Measurements from ENCODE around the gene FZD2. TPM values are rescaled to one million over a fixed set of nuclear protein-coding genes. Genes with fewer than 3 reads are reported as not detected.

FZD2 gene
- total RNA-seq, 1 donor = 15.9 TPM

- peaks cover 21% of the 10 kb centered on the region for H3K4me1 ChIP-seq (ENCODE audit: insufficient read depth, low read length)
- no peak overlapping the region for H3K4me2 ChIP-seq (ENCODE audit: insufficient read depth, low read length)
- H4K20me1 ChIP-seq (ENCODE audit: insufficient read depth, low read length) = no peaks in the 10 kb centered on the region
- no peak for TF ChIP-seq CTCF (IDR thresholded peaks at IDR 0.05; ENCODE audit: extremely low read depth, low read depth, low read length)
- peak overlapping the region; percentile 6 for H2AFZ ChIP-seq (ENCODE audit: low read length)
- no peak overlapping the region for H3K4me3 ChIP-seq (ENCODE audit: insufficient read depth, low read length)
- no peaks in the 10 kb centered on the region for H3K36me3 ChIP-seq (ENCODE audit: insufficient read depth, low read length)
- H3K27me3 ChIP-seq (ENCODE audit: insufficient read depth, low read length) = no peaks in the 10 kb centered on the region
- DNase-seq (ENCODE audit: insufficient read length, low spot score, missing footprints) = no peak
- H3K79me2 ChIP-seq (ENCODE audit: insufficient read depth, low read length) = no peaks in the 10 kb centered on the region
- H3K27ac ChIP-seq (ENCODE audit: low read depth, low read length) = no peak overlapping the region
- no peaks in the 10 kb centered on the region for H3K9me3 ChIP-seq (ENCODE audit: low read depth, low read length)
These were observed 45.1 kb downstream of the FZD2 start for GRCh38 chr17:44602390-44602789.

GRCh38 chr17:44602970-44603369 lies 45.7 kb downstream of the FZD2 start:
- Histone ChIP-seq H4K20me1 (ENCODE audit: insufficient read depth, low read length) (no peaks in the 10 kb centered on the region), H3K4me1 (ENCODE audit: insufficient read depth, low read length) (peaks cover 21% of the 10 kb centered on the region), H3K4me2 (ENCODE audit: insufficient read depth, low read length) (no peak overlapping the region), H3K4me3 (ENCODE audit: insufficient read depth, low read length) (no peak overlapping the region), H3K27ac (ENCODE audit: low read depth, low read length) (no peak overlapping the region), H3K36me3 (ENCODE audit: insufficient read depth, low read length) (no peaks in the 10 kb centered on the region), H3K9me3 (ENCODE audit: low read depth, low read length) (no peaks in the 10 kb centered on the region), H2AFZ (ENCODE audit: low read length) (no peak overlapping the region), H3K27me3 (ENCODE audit: insufficient read depth, low read length) (no peaks in the 10 kb centered on the region), H3K79me2 (ENCODE audit: insufficient read depth, low read length) (no peaks in the 10 kb centered on the region)
- no peak for TF ChIP-seq CTCF (IDR thresholded peaks at IDR 0.05; ENCODE audit: extremely low read depth, low read depth, low read length)
- DNase-seq (ENCODE audit: insufficient read length, low spot score, missing footprints) = no peak

GRCh38 chr17:44604116-44604761 lies 47.0 kb downstream of the FZD2 start:
- Histone ChIP-seq H3K27ac (ENCODE audit: low read depth, low read length) (no peak overlapping the region), H3K27me3 (ENCODE audit: insufficient read depth, low read length) (no peaks in the 10 kb centered on the region), H2AFZ (ENCODE audit: low read length) (no peak overlapping the region), H4K20me1 (ENCODE audit: insufficient read depth, low read length) (no peaks in the 10 kb centered on the region), H3K4me2 (ENCODE audit: insufficient read depth, low read length) (no peak overlapping the region), H3K4me3 (ENCODE audit: insufficient read depth, low read length) (no peak overlapping the region), H3K4me1 (ENCODE audit: insufficient read depth, low read length) (peaks cover 22% of the 10 kb centered on the region), H3K9me3 (ENCODE audit: low read depth, low read length) (no peaks in the 10 kb centered on the region), H3K36me3 (ENCODE audit: insufficient read depth, low read length) (no peaks in the 10 kb centered on the region), H3K79me2 (ENCODE audit: insufficient read depth, low read length) (no peaks in the 10 kb centered on the region)
- DNase-seq (ENCODE audit: insufficient read length, low spot score, missing footprints) = peak; percentile 46
- TF ChIP-seq CTCF (IDR thresholded peaks at IDR 0.05; ENCODE audit: extremely low read depth, low read depth, low read length) = no peak

GRCh38 chr17:44604768-44605485 lies 47.6 kb downstream of the FZD2 start:
- no peaks in the 10 kb centered on the region for H3K36me3 ChIP-seq (ENCODE audit: insufficient read depth, low read length)
- DNase-seq (ENCODE audit: insufficient read length, low spot score, missing footprints) = peak; percentile 52
- no peaks in the 10 kb centered on the region for H3K27me3 ChIP-seq (ENCODE audit: insufficient read depth, low read length)
- H2AFZ ChIP-seq (ENCODE audit: low read length) = no peak overlapping the region
- H3K27ac ChIP-seq (ENCODE audit: low read depth, low read length) = no peak overlapping the region
- no peaks in the 10 kb centered on the region for H4K20me1 ChIP-seq (ENCODE audit: insufficient read depth, low read length)
- TF ChIP-seq CTCF (IDR thresholded peaks at IDR 0.05; ENCODE audit: extremely low read depth, low read depth, low read length) = no peak
- H3K9me3 ChIP-seq (ENCODE audit: low read depth, low read length) = no peaks in the 10 kb centered on the region
- H3K4me1 ChIP-seq (ENCODE audit: insufficient read depth, low read length) = peaks cover 15% of the 10 kb centered on the region
- no peak overlapping the region for H3K4me2 ChIP-seq (ENCODE audit: insufficient read depth, low read length)
- H3K4me3 ChIP-seq (ENCODE audit: insufficient read depth, low read length) = no peak overlapping the region
- no peaks in the 10 kb centered on the region for H3K79me2 ChIP-seq (ENCODE audit: insufficient read depth, low read length)
